Endothelial cell of umbilical vein (primary cell): ENCODE data around the gene HDAC9.

Source experiments
- EZH2 ChIP-seq: IDR thresholded peaks from 2 replicates; pipeline ENCODE4 v1.6.1; 2012; ENCODE audit warnings: borderline replicate concordance, low read depth, mild to moderate bottlenecking, moderate library complexity, low read length, inconsistent platforms; ENCODE audit not compliant: severe bottlenecking
- FOS ChIP-seq: IDR thresholded peaks from 2 replicates; pipeline ENCODE4 v1.6.1; 2011; ENCODE audit warnings: mild to moderate bottlenecking, low read length, moderate library complexity, borderline replicate concordance; ENCODE audit not compliant: insufficient read depth
- JUN ChIP-seq: IDR thresholded peaks from 2 replicates; pipeline ENCODE4 v1.6.1; 2011; ENCODE audit warnings: borderline replicate concordance, low read depth; ENCODE audit not compliant: insufficient read length, insufficient read depth
- MAX ChIP-seq: IDR thresholded peaks from 2 replicates; pipeline ENCODE4 v1.6.1; 2011; ENCODE audit not compliant: insufficient read depth, insufficient read length
- MYC ChIP-seq: IDR thresholded peaks from one replicate; pipeline ENCODE4 v1.6.1; 2011; ENCODE audit warnings: mild to moderate bottlenecking, low read depth, low read length
- POLR2A ChIP-seq: IDR thresholded peaks from 2 replicates; pipeline ENCODE4 v1.6.1; 2012; ENCODE audit warnings: low read depth, mild to moderate bottlenecking, control low read depth, low read length
- POLR2AphosphoS5 ChIP-seq: IDR thresholded peaks from 2 replicates; pipeline ENCODE4 v1.6.1; 2012; ENCODE audit warnings: low read depth, mild to moderate bottlenecking, control low read depth, low read length, moderate library complexity; ENCODE audit not compliant: insufficient read depth
- TF ChIP-seq, protein P1 (sequence below), 2 donors: IDR thresholded peaks; 1 replicate in 1 of 2; 2 replicates in 1 of 2; pipeline ENCODE4 v1.5.1; 2011; ENCODE audit warnings: low read length in 2 of 2, mild to moderate bottlenecking in 2 of 2, moderate library complexity in 2 of 2, control low read depth in 1 of 2, inconsistent platforms in 1 of 2, low read depth in 1 of 2; ENCODE audit not compliant: insufficient read depth in 1 of 2; ENCODE audit errors: extremely low read depth in 1 of 2

DNA sequence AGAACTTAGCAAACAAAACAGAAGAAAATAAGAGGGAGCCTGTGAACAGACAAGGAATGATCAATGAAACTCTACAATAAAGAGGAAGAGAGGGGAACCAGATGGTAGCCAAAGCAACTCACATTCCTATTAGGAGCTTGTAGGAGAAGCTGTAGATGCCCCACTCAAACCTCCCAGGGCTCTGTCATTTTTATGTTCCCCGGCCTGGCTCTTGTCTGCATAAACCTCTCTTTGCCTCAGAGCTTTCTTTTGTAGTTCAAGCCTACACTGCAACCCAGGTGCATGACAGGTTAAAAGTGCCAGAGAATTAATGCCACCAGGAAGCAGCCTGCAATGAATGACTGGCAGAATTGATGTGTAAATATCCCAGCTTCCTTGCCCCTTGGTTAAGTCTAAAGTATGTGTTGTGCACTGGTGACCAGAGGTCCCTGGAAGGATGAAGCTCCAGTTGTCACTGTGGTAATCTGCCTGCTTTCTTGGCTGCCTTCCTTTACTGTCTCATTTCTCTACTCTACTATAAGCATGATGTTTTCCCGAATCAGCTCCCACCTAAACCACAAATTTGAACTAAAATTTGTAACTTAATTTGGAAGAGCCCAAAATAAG, 40.4 kb downstream of the HDAC9 start:
- TF ChIP-seq EZH2 (no peak), POLR2A (no peak), JUN (no peak), POLR2AphosphoS5 (no peak), FOS (no peak), MYC (no peak), MAX (no peak)
- TF ChIP-seq, protein P1, sequence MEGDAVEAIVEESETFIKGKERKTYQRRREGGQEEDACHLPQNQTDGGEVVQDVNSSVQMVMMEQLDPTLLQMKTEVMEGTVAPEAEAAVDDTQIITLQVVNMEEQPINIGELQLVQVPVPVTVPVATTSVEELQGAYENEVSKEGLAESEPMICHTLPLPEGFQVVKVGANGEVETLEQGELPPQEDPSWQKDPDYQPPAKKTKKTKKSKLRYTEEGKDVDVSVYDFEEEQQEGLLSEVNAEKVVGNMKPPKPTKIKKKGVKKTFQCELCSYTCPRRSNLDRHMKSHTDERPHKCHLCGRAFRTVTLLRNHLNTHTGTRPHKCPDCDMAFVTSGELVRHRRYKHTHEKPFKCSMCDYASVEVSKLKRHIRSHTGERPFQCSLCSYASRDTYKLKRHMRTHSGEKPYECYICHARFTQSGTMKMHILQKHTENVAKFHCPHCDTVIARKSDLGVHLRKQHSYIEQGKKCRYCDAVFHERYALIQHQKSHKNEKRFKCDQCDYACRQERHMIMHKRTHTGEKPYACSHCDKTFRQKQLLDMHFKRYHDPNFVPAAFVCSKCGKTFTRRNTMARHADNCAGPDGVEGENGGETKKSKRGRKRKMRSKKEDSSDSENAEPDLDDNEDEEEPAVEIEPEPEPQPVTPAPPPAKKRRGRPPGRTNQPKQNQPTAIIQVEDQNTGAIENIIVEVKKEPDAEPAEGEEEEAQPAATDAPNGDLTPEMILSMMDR (IDR thresholded peaks at IDR 0.05; ENCODE audit: extremely low read depth in 1 of 2, insufficient read depth in 1 of 2, low read depth in 1 of 2, low read length in 2 of 2) = no peak
